Stimulated activated CD4-positive, alpha-beta T cell treated with anti-CD3 and anti-CD28 coated beads, Interleukin-2, amount 100 ng/mL, for 24 hours (primary cell): Measurements from ENCODE around the gene PTPRN2.

ENCODE experiments used
- DNase-seq, 2 donors: peaks; one replicate each; pipeline ENCODE4 v3.0.0-alpha.2; 2020

The PTPRN2 gene

GRCh38 chr7:158329686-158330085 is 257.9 kb downstream of the PTPRN2 start:
- DNase-seq = no peak

GRCh38 chr7:158329014-158329610 is 258.5 kb downstream of the PTPRN2 start:
- no peak for DNase-seq

GRCh38 chr7:158328376-158329013 is 259.1 kb downstream of the PTPRN2 start:
- DNase-seq = no peak

DNA sequence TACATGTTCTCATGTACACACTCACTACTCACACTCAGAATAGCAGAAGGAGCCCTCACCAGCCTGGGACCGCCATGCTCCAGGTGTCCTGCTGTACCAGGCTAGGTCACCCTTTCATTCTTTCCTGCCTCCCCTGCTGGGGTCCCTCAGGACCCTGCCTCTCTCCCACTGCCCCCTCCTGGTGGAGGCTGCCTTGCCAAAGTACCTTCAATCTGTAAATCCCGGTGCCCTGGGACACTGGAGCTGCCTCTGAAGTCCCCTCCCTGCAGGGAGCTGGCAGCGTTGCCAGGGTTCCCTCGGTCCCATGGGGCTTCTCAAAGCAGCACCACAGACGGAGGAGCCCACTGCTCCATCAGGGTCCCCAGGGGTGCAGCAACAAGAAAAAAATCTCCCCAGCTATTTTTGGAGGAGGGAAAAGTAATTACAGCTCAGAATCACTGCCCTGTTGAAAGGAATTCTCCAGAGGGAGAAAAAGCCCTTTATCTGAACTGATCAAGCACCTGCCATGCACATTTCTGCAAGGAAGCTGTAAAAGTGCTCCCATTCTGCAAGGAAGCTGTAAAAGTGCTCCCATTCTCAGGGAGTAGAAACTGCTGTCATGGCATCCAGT is 259.9 kb downstream of the PTPRN2 start:
- DNase-seq = no peak

DNA sequence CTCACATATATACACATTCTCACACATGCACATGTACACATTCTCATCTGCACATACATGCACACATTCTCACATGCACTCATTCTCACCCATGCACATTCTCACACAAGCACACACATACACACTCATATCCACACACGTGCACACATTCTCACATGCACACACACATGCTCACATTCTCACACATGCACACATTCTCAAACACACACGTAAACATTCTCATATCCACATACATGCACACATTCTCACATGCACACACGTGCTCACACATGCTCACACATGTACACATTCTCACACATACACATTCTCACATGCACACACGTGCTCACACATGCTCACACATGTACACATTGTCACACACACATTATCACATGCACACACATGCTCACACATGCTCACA is 260.6 kb downstream of the PTPRN2 start:
- no peak for DNase-seq

DNA sequence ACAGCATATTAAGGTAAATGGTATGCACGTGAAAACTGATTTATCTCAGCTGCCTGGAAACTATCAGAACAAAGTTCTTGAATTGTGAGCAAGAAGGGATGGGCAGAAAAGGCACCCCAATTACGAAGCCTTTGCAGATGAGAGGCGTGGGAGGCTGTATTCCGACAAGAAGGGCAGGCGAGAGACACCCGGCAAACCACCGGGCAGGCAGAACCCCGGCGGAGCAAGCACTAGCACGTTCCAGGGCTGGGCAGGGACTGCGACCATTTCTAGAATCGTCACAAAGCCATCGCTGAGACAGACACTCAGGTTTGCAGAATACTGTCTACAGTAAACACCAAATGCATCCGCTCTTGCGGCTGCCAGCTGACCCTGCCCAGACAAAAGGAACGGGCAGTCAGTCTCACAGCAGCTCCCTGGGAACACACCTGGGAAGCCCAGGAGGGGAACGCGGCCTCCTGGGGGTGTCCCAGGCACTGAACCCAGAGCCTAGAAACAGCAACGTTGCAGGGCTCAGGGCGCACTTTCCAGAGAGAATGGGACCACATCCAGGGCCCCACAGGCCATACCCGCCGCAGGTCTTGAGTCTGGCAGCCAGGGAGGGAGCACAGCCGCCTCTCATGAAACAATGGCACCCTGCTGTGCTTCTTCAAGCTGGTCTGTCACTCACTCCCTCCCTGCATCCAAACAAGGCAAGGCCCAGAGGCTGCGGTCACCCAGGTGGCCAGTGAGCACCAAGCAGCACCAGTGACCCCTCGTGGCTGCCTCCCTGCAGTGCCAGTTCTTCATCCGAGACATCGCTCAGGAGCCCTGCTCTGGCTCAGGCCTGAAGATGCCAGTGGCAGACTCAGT is 261.9 kb downstream of the PTPRN2 start:
- no peak for DNase-seq

- DNase-seq = no peak
These were observed 262.9 kb downstream of the PTPRN2 start for GRCh38 chr7:158324397-158325360.

- DNase-seq = no peak
These were observed 263.8 kb downstream of the PTPRN2 start for GRCh38 chr7:158323741-158324396.

DNA sequence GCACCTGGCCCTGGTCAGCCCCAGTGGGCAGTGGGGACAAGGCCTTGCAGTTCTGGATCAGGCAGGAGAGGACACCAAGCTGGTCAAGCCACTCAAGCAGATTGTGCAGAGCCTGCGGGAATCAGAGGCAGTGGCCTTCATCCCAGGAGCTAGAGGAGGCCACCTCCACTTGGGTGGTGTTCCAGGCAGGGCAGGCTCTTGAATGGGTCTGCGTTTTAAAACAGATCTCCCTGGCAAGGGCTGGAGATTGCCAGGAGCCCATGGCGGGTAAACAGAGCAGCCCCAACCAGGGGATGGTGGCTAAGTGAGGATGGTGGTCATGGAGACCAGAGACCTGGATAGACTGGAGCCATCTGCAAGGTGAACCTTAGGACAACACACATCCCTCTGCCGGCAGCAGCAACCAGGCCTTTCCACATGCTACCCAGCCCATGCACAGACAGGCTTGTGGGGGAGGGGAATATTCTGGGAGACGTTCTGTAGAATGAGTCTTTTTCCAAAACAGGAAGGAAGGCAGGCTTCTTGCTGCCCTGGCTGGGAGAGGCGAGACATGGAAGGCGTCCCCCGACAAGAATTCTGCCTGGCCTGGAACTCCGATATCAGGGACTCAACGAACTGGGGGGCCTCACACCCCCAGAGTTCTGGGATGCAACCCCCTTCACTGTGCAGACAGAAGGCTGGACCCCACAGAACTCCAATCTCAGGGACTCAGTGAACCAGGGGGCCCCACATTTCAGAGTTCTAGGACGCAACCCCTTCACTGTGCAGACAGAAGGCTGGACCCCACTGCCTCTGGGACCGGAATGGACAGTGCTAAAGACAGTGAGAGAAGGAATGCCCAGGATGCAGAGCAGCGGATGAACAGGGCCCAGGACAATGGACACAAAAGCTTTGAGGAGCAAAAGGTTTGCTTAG is 264.8 kb downstream of the PTPRN2 start:
- no peak for DNase-seq

GRCh38 chr7:158321936-158322615 is 265.5 kb downstream of the PTPRN2 start:
- no peak for DNase-seq

GRCh38 chr7:158321056-158321700 is 266.4 kb downstream of the PTPRN2 start:
- no peak for DNase-seq

- DNase-seq = no peak
These were observed 267.3 kb downstream of the PTPRN2 start for GRCh38 chr7:158320328-158320727.

- no peak for DNase-seq
These were observed 269.1 kb downstream of the PTPRN2 start for GRCh38 chr7:158318511-158318913.

GRCh38 chr7:158317238-158318205 is 270.1 kb downstream of the PTPRN2 start:
- DNase-seq = no peak

DNA sequence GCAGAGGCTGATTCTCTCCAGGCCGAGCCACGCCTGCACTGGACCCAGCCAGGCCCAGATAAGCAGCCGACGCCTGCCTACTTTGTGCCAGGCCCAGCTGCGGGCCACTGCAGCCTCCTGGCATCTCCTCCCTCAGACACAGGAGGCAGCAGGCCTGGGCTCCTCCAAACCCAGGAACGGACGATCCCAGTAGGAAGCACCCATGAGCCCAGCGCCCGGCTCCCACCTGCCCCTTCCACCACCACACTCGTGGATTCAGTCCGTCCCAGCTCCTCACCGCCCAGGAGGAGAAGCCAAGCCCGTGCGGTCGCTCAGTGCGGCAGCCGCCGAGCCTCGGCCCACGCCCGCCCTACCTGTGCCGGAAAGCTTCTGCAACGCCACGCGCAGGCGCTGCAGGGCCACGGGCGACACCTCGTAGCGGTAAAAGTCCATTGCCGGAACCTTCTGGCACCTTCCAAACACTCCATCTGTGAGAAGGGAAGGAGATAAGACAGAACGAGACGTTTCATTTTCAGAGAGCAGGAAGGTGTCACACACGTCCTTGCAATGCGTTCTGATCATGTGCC is 271.1 kb downstream of the PTPRN2 start:
- no peak for DNase-seq

- DNase-seq = no peak
These were observed 271.7 kb downstream of the PTPRN2 start for GRCh38 chr7:158315881-158316280.

DNA sequence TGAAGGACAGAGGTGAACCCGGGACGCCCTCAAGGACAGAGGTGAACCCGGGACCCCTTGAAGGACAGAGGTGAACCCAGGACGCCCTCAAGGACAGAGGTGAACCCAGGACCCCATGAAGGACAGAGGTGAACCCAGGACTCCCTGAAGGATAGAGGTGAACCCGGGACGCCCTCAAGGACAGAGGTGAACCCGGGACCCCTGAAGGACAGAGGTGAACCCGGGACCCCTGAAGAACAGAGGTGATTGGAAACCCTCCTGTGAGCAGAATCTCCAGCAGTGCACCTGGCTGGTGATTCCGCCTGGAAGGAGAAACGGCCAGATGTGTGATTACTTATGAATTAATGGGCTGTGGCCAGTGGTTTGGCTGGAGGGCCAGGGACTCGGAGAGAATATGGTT is 272.3 kb downstream of the PTPRN2 start:
- DNase-seq = no peak

DNA sequence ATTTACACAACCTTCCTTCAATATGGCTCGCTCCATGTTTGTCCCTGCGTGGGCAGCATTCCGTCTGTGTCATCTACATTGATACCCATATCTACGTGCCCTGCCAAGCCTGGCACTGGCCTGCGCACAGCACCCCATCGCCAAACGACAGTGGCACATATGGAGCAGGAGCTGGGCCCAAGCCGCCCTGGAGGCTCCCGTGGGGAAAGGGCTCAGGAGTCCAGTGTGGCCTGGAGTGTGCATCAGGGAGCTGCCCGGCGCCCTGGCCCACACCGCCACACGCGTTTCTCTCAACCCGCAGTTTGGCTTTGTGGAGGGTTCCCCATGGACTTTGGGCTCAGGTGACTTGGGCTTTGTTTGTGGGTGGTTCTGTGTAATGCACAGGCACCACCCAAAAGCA is 273.2 kb downstream of the PTPRN2 start:
- no peak for DNase-seq
